WERI-Rb-1 (cell line): Measurements from ENCODE around the gene MAML2.
A peak's percentile ranks its signal among the peaks of the same experiment; 100 is the strongest.

ENCODE experiments used
- DNase-seq: peaks from one replicate; pipeline ENCODE4 v3.0.0-alpha.2; 2020
- H3K27ac ChIP-seq: fragments of 250-450 bp; sonication (Bioruptor Pico); 2 replicates; pipeline ENCODE4 v1.5.1; 2020; ENCODE audit warnings: mild to moderate bottlenecking, moderate library complexity
- H3K27me3 ChIP-seq: fragments of 250-450 bp; sonication (Bioruptor Pico); 2 replicates; pipeline ENCODE4 v1.5.1; 2021; ENCODE audit warnings: mild to moderate bottlenecking, low read depth, moderate library complexity; ENCODE audit not compliant: insufficient read depth, severe bottlenecking
- H3K36me3 ChIP-seq: fragments of 250-450 bp; sonication (Bioruptor Pico); 2 replicates; pipeline ENCODE4 v1.5.1; 2020; ENCODE audit warnings: mild to moderate bottlenecking, moderate library complexity
- H3K4me3 ChIP-seq: 2 replicates; pipeline ENCODE4 v1.5.1; 2011; ENCODE audit warnings: low read depth, mild to moderate bottlenecking, control low read depth, low read length
- H3K9me3 ChIP-seq: fragments of 250-450 bp; sonication (Bioruptor Pico); 2 replicates; pipeline ENCODE4 v1.5.1; 2021; ENCODE audit warnings: mild to moderate bottlenecking, moderate library complexity; ENCODE audit not compliant: severe bottlenecking
- CTCF ChIP-seq: IDR thresholded peaks from 2 replicates; pipeline ENCODE4 v1.5.1; 2011; ENCODE audit warnings: low read depth, mild to moderate bottlenecking, control low read depth, inconsistent platforms, low read length

MAML2 gene

GRCh38 chr11:95996621-95997235, 346.3 kb downstream of the MAML2 start:
- H3K4me3 ChIP-seq, result no peak overlapping the region
- H3K27ac ChIP-seq, result no peak overlapping the region
- peaks cover under 1% of the 10 kb centered on the region for H3K36me3 ChIP-seq
- no peaks in the 10 kb centered on the region for H3K27me3 ChIP-seq
- no peak for DNase-seq
- no peak for TF ChIP-seq CTCF
- H3K9me3 ChIP-seq, result no peaks in the 10 kb centered on the region

DNA sequence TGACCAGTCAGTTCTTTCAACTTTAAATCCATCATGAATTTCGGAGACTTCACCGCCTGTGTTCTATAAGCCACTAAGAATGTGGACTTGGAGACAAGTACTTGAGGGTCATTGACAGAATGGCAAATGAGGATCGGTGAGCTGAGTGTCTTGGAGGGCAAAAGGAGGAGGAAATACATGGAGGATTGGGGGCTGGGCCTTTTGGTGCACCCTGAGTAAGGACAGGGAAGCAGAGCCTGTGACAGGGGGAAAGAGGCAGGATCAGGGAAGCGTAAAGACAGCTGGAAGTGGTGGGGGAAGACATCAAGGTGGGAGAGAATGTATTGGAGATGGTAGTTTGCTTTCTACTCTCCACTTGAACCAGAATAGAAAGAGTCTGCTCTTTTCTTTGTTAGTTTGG, 348.7 kb downstream of the MAML2 start:
- TF ChIP-seq CTCF, result no peak
- Histone ChIP-seq H3K27me3 (no peaks in the 10 kb centered on the region), H3K36me3 (peaks cover 22% of the 10 kb centered on the region), H3K4me3 (no peak overlapping the region), H3K9me3 (no peaks in the 10 kb centered on the region), H3K27ac (no peak overlapping the region)
- peak; percentile 11 for DNase-seq

- H3K4me3 ChIP-seq, result no peak overlapping the region
- H3K36me3 ChIP-seq, result peaks cover 28% of the 10 kb centered on the region
- DNase-seq, result no peak
- H3K9me3 ChIP-seq, result no peaks in the 10 kb centered on the region
- TF ChIP-seq CTCF, result no peak
- H3K27me3 ChIP-seq, result no peaks in the 10 kb centered on the region
- no peak overlapping the region for H3K27ac ChIP-seq
Observed at GRCh38 chr11:95993438-95994298, 349.3 kb downstream of the MAML2 start.

- no peak overlapping the region for H3K4me3 ChIP-seq
- peaks cover 34% of the 10 kb centered on the region for H3K36me3 ChIP-seq
Observed at GRCh38 chr11:95991545-95991944, 351.4 kb downstream of the MAML2 start.

GRCh38 chr11:95991101-95991500, 351.9 kb downstream of the MAML2 start:
- H3K27me3 ChIP-seq, result no peaks in the 10 kb centered on the region
- H3K27ac ChIP-seq, result no peak overlapping the region
- DNase-seq, result no peak
- no peak overlapping the region for H3K4me3 ChIP-seq
- H3K36me3 ChIP-seq, result peaks cover 38% of the 10 kb centered on the region
- no peak for TF ChIP-seq CTCF
- H3K9me3 ChIP-seq, result no peaks in the 10 kb centered on the region

More at GRCh38 chr11:95991545-95991944, 351.4 kb downstream of the MAML2 start:
- no peak overlapping the region for H3K27ac ChIP-seq
- DNase-seq, result no peak
- no peaks in the 10 kb centered on the region for H3K9me3 ChIP-seq
- no peak for TF ChIP-seq CTCF
- no peaks in the 10 kb centered on the region for H3K27me3 ChIP-seq
